Loucy (cell line): Measurements from ENCODE around the gene GNG10.
"Not testable (repeated sequence)": the region's sequence is repeated elsewhere in the genome, so short reads cannot be mapped to it uniquely, and the experiment has no call there.

ENCODE experiments used
- H2AFZ ChIP-seq: fragments of 200-600 bp; sonication (generic); 2 replicates; pipeline ENCODE4 v1.6.0; 2016; ENCODE audit warnings: antibody characterized with exemption, mild to moderate bottlenecking, low read length, moderate library complexity
- H3F3A ChIP-seq: fragments of 200-600 bp; 2 replicates; pipeline ENCODE4 v1.6.0; 2016; ENCODE audit warnings: antibody characterized with exemption, low read depth, mild to moderate bottlenecking
- H3K27me3 ChIP-seq: fragments of 200-600 bp; sonication (generic); 2 replicates; pipeline ENCODE4 v1.6.1; 2014; ENCODE audit warnings: low read length, mild to moderate bottlenecking; ENCODE audit not compliant: insufficient read depth, poor library complexity, severe bottlenecking
- H3K36me3 ChIP-seq: fragments of 200-600 bp; sonication (generic); 2 replicates; pipeline ENCODE4 v1.6.1; 2016; ENCODE audit warnings: low read length; ENCODE audit not compliant: insufficient read depth
- H3K4me1 ChIP-seq: fragments of 200-600 bp; sonication (generic); 2 replicates; pipeline ENCODE4 v1.5.1; 2014; ENCODE audit warnings: low read length, mild to moderate bottlenecking; ENCODE audit not compliant: insufficient read depth, poor library complexity, severe bottlenecking
- H3K4me2 ChIP-seq: fragments of 200-600 bp; sonication (generic); 2 replicates; pipeline ENCODE4 v1.6.0; 2014; ENCODE audit warnings: antibody characterized with exemption, low read length, low read depth, mild to moderate bottlenecking; ENCODE audit not compliant: poor library complexity, severe bottlenecking
- H3K4me3 ChIP-seq: fragments of 200-600 bp; sonication (generic); 2 replicates; pipeline ENCODE4 v1.5.1; 2014; ENCODE audit warnings: low read length, mild to moderate bottlenecking, mixed read lengths; ENCODE audit not compliant: poor library complexity, severe bottlenecking
- H3K79me2 ChIP-seq: fragments of 200-600 bp; sonication (generic); 2 replicates; pipeline ENCODE4 v1.6.1; 2014; ENCODE audit warnings: low read length; ENCODE audit not compliant: insufficient read depth
- H3K9ac ChIP-seq: fragments of 200-600 bp; sonication (generic); 2 replicates; pipeline ENCODE4 v1.6.0; 2014; ENCODE audit warnings: mild to moderate bottlenecking, low read depth, low read length, moderate library complexity; ENCODE audit not compliant: poor library complexity, severe bottlenecking
- H3K9me2 ChIP-seq: fragments of 200-600 bp; sonication (generic); replicated peaks from 2 replicates; pipeline ENCODE4 v1.6.1; 2016; ENCODE audit warnings: low read depth, low read length, mixed read lengths
- H3K9me3 ChIP-seq: fragments of 200-600 bp; sonication (generic); 2 replicates; pipeline ENCODE4 v1.6.1; 2014; ENCODE audit warnings: mild to moderate bottlenecking, antibody characterized with exemption, low read length, low read depth; ENCODE audit not compliant: insufficient read depth
- H4K20me1 ChIP-seq: fragments of 200-600 bp; sonication (generic); 2 replicates; pipeline ENCODE4 v1.6.0; 2014; ENCODE audit warnings: antibody characterized with exemption, low read length, mild to moderate bottlenecking; ENCODE audit not compliant: insufficient read depth, poor library complexity, severe bottlenecking
- CTCF ChIP-seq: fragments of 200-600 bp; sonication (generic); conservative IDR thresholded peaks from 2 replicates; pipeline ENCODE4 v1.5.1; 2014; ENCODE audit warnings: mild to moderate bottlenecking, antibody characterized with exemption, low read length
- EZH2phosphoT487 ChIP-seq: fragments of 200-600 bp; IDR thresholded peaks from 2 replicates; pipeline ENCODE4 v1.6.1; 2018; ENCODE audit warnings: antibody characterized with exemption, mild to moderate bottlenecking, moderate library complexity, borderline replicate concordance

Gene GNG10

GRCh38 chr9:111662576-111663300 lies 1.3 kb downstream of the GNG10 start:
- H2AFZ ChIP-seq, result peak overlapping the region; percentile 42; the same call in 1 of the 2 replicates
- H3F3A ChIP-seq, result peaks cover 9% of the 10 kb centered on the region
- H3K4me3 ChIP-seq, result peak overlapping the region; percentile 89

GRCh38 chr9:111663301-111663823 lies 2.0 kb downstream of the GNG10 start:
- peak overlapping the region; percentile 87 for H3K4me2 ChIP-seq
- no peaks in the 10 kb centered on the region for H3K9me2 ChIP-seq
- H4K20me1 ChIP-seq, result peaks cover 18% of the 10 kb centered on the region
- no peak overlapping the region for H2AFZ ChIP-seq
- H3K9me3 ChIP-seq, result no peaks in the 10 kb centered on the region
- H3K4me3 ChIP-seq, result peak overlapping the region; percentile 89
- peak overlapping the region; percentile 79 for H3K9ac ChIP-seq
- H3F3A ChIP-seq, result peaks cover 9% of the 10 kb centered on the region
- TF ChIP-seq EZH2phosphoT487, result no peak
- no peak for TF ChIP-seq CTCF
- peaks cover 35% of the 10 kb centered on the region for H3K4me1 ChIP-seq
- H3K27me3 ChIP-seq, result no peaks in the 10 kb centered on the region
- H3K36me3 ChIP-seq, result peaks cover 8% of the 10 kb centered on the region; the same call in 1 of the 2 replicates
- peaks cover 49% of the 10 kb centered on the region for H3K79me2 ChIP-seq

More at GRCh38 chr9:111662576-111663300, 1.3 kb downstream of the GNG10 start:
- Histone ChIP-seq H3K4me2 (peak overlapping the region; percentile 87), H3K4me1 (peaks cover 32% of the 10 kb centered on the region), H3K27me3 (no peaks in the 10 kb centered on the region), H3K9me3 (no peaks in the 10 kb centered on the region), H3K9ac (peak overlapping the region; percentile 79), H4K20me1 (peaks cover 18% of the 10 kb centered on the region), H3K79me2 (peaks cover 44% of the 10 kb centered on the region), H3K36me3 (peaks cover 8% of the 10 kb centered on the region; the same call in 1 of the 2 replicates), H3K9me2 (no peaks in the 10 kb centered on the region)
- TF ChIP-seq CTCF (no peak), EZH2phosphoT487 (no peak)

GRCh38 chr9:111668026-111668573 lies 6.7 kb downstream of the GNG10 start:
- Histone ChIP-seq H3K4me3 (no peak overlapping the region), H3K27me3 (no peaks in the 10 kb centered on the region), H3K36me3 (peaks cover 11% of the 10 kb centered on the region; the same call in 1 of the 2 replicates), H2AFZ (no peak overlapping the region), H3F3A (peaks cover 6% of the 10 kb centered on the region), H3K79me2 (peaks cover 50% of the 10 kb centered on the region), H3K9ac (no peak overlapping the region), H3K4me1 (peaks cover 24% of the 10 kb centered on the region), H3K4me2 (no peak overlapping the region), H3K9me2 (no peaks in the 10 kb centered on the region), H4K20me1 (peaks cover 16% of the 10 kb centered on the region), H3K9me3 (no peaks in the 10 kb centered on the region)
- TF ChIP-seq CTCF (no peak), EZH2phosphoT487 (no peak)

GRCh38 chr9:111668601-111669000 lies 7.2 kb downstream of the GNG10 start:
- not testable (repeated sequence) for H3K4me2 ChIP-seq, H3K9me2 ChIP-seq, H3K4me3 ChIP-seq, H3K9ac ChIP-seq, H3F3A ChIP-seq, H2AFZ ChIP-seq, H3K9me3 ChIP-seq, H3K27me3 ChIP-seq
- H3K79me2 ChIP-seq, result peaks cover 45% of the 10 kb centered on the region
- H3K36me3 ChIP-seq, result peaks cover 11% of the 10 kb centered on the region; the same call in 1 of the 2 replicates
- H4K20me1 ChIP-seq, result peaks cover 12% of the 10 kb centered on the region
- peaks cover 19% of the 10 kb centered on the region for H3K4me1 ChIP-seq
